CD4-positive, alpha-beta T cell (primary cell): ENCODE data around the gene CA4. TPM values are rescaled to one million over a fixed set of nuclear protein-coding genes. Genes with fewer than 3 reads are reported as not detected.

ENCODE experiments used
- ATAC-seq: fragments of 200-7000 bp; cut with Tn5 transposase; one replicate; pipeline ENCODE4 v1.10.0; 2022; ENCODE audit warnings: mild to moderate bottlenecking; ENCODE audit not compliant: poor library complexity
- CTCF ChIA-PET: fragments of 350-600 bp; sonication (Branson Sonifier 250); formaldehyde crosslinking; loops from one replicate; lab custom pipeline; 2021; ENCODE audit warnings: antibody characterized with exemption, inconsistent platforms; lab: Charles Lee
- POLR2A ChIA-PET: fragments of 350-600 bp; sonication (Branson Sonifier 250); formaldehyde crosslinking; loops from one replicate; lab custom pipeline; 2021; ENCODE audit warnings: antibody characterized with exemption, inconsistent platforms; lab: Charles Lee
- DNase-seq, 14 experiments: peaks; one replicate each; pipeline ENCODE4 v3.0.0-alpha.2; 2013 to 2020; ENCODE audit warnings: mixed read lengths in 2 of 14
- H3K27ac ChIP-seq, 2 donors: one replicate each; pipeline versions ENCODE4 v1.5.1 to v1.7.0; 2013; ENCODE audit warnings: low read length in 2 of 2, low read depth in 1 of 2, mild to moderate bottlenecking in 1 of 2
- H3K27me3 ChIP-seq, 2 experiments: 1 replicate in 1 of 2; 2 replicates in 1 of 2; pipeline versions ENCODE4 v1.6.1 to v1.7.0; 2013; ENCODE audit warnings: low read length in 2 of 2, control low read depth in 1 of 2, mild to moderate bottlenecking in 1 of 2, moderate library complexity in 1 of 2; ENCODE audit not compliant: insufficient read depth in 2 of 2, control insufficient read depth in 1 of 2
- H3K36me3 ChIP-seq: one replicate; pipeline ENCODE4 v1.6.1; 2013; ENCODE audit warnings: low read length, control low read depth; ENCODE audit not compliant: insufficient read depth
- H3K4me1 ChIP-seq: one replicate; pipeline ENCODE4 v1.6.1; 2013; ENCODE audit warnings: low read length, control low read depth; ENCODE audit not compliant: insufficient read depth
- H3K4me3 ChIP-seq: one replicate; pipeline ENCODE4 v1.5.1; 2013; ENCODE audit warnings: mild to moderate bottlenecking, low read length, moderate library complexity
- H3K9me3 ChIP-seq, 2 experiments: 1 replicate in 1 of 2; 2 replicates in 1 of 2; pipeline versions ENCODE4 v1.6.1 to v1.7.0; 2013; ENCODE audit warnings: low read length in 2 of 2, mild to moderate bottlenecking in 2 of 2, control low read depth in 1 of 2, moderate library complexity in 1 of 2; ENCODE audit not compliant: control insufficient read depth in 1 of 2, insufficient read depth in 1 of 2
- H3K27ac Mint-ChIP-seq: one replicate; pipeline ENCODE4 v1.8.0; 2020; ENCODE audit warnings: mixed read lengths
- H3K27me3 Mint-ChIP-seq: one replicate; pipeline ENCODE4 v1.8.0; 2021; ENCODE audit warnings: mixed read lengths
- H3K36me3 Mint-ChIP-seq: one replicate; pipeline ENCODE4 v1.8.0; 2021; ENCODE audit warnings: low read depth, mixed read lengths
- H3K4me1 Mint-ChIP-seq: one replicate; pipeline ENCODE4 v1.8.0; 2021; ENCODE audit warnings: low read depth, mixed read lengths
- H3K4me3 Mint-ChIP-seq: one replicate; pipeline ENCODE4 v1.8.0; 2020; ENCODE audit warnings: mild to moderate bottlenecking, mixed read lengths
- H3K9me3 Mint-ChIP-seq: one replicate; pipeline ENCODE4 v1.8.0; 2020; ENCODE audit warnings: mixed read lengths
- CTCF ChIP-seq: fragments of 200-600 bp; IDR thresholded peaks from one replicate; pipeline ENCODE4 v1.8.0; 2022; ENCODE audit warnings: antibody characterized with exemption, mild to moderate bottlenecking
- intact Hi-C, 2 experiments: fragments of 100-400 bp; cut with DNase I in 1 of 2; cut with micrococcal nuclease in 1 of 2; formaldehyde crosslinking; loops; one replicate each; pipeline versions ENCODE4 v1.15.1 to v1.9.0; 2023 to 2025; cut with DNase I, micrococcal nuclease
- total RNA-seq, 174 experiments: library from RNA in 2 of 174; stranded (reverse) in 2 of 174; gene quantifications; one replicate each; pipeline ENCODE4 v1.2.3 and lab custom pipeline; 2021 to 2026

The CA4 gene
- total RNA-seq, 2 experiments from 2014 or later: not detected

GRCh38 chr17:60156746-60157145 is 7.0 kb downstream of the CA4 start:
- peaks cover 50% of the 10 kb centered on the region for H3K27me3 Mint-ChIP-seq
- no peaks in the 10 kb centered on the region for H3K36me3 Mint-ChIP-seq
- ATAC-seq (no peak), DNase-seq (no peak)
- no peaks in the 10 kb centered on the region for H3K9me3 Mint-ChIP-seq
- H3K9me3 ChIP-seq: no peaks in the 10 kb centered on the region
- intact Hi-C loops: no loop called here
- CTCF ChIA-PET: no interaction called here
- H3K4me3 ChIP-seq: no peak overlapping the region
- no peaks in the 10 kb centered on the region for H3K4me1 Mint-ChIP-seq
- POLR2A ChIA-PET: no interaction called here
- H3K4me3 Mint-ChIP-seq: no peak overlapping the region
- H3K27ac Mint-ChIP-seq: no peak overlapping the region
- H3K4me1 ChIP-seq: no peaks in the 10 kb centered on the region
- no peak overlapping the region for H3K27ac ChIP-seq
- H3K36me3 ChIP-seq: no peaks in the 10 kb centered on the region
- peaks cover 9 to 13% of the 10 kb centered on the region in 2 experiments for H3K27me3 ChIP-seq
- no peak for TF ChIP-seq CTCF

DNA sequence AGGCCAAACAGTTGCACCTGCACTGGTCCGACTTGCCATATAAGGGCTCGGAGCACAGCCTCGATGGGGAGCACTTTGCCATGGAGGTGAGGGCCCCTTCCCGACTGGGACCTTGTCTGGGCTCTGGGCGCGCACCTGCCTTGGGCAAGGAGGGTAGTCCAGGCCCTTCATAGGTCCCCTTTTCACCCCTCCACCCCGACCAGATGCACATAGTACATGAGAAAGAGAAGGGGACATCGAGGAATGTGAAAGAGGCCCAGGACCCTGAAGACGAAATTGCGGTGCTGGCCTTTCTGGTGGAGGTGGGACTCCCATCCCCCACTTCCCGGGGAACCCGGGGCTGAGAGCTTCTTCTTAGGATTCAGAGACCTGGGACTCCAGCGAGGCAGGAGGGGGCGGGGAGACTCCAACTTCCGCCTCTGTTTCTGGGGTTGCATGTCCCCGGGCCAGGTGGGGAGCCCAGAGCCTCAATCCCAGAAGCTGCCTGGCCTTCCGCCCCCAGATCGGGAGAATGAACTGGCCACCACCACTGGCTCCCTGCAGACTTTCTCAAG is 7.8 kb downstream of the CA4 start:
- Mint-ChIP-seq H3K9me3 (no peaks in the 10 kb centered on the region), H3K4me1 (no peaks in the 10 kb centered on the region), H3K27me3 (peaks cover 45% of the 10 kb centered on the region), H3K36me3 (no peaks in the 10 kb centered on the region), H3K27ac (no peak overlapping the region), H3K4me3 (no peak overlapping the region)
- Histone ChIP-seq H3K4me3 (no peak overlapping the region), H3K27me3 (peaks cover 5% of the 10 kb centered on the region in 2 experiments), H3K36me3 (no peaks in the 10 kb centered on the region), H3K4me1 (no peaks in the 10 kb centered on the region), H3K27ac (no peak overlapping the region), H3K9me3 (no peaks in the 10 kb centered on the region)
- intact Hi-C loops: no loop called here
- POLR2A ChIA-PET: no interaction called here
- ATAC-seq (no peak), DNase-seq (no peak)
- CTCF ChIA-PET: no interaction called here
- TF ChIP-seq CTCF: no peak

DNA sequence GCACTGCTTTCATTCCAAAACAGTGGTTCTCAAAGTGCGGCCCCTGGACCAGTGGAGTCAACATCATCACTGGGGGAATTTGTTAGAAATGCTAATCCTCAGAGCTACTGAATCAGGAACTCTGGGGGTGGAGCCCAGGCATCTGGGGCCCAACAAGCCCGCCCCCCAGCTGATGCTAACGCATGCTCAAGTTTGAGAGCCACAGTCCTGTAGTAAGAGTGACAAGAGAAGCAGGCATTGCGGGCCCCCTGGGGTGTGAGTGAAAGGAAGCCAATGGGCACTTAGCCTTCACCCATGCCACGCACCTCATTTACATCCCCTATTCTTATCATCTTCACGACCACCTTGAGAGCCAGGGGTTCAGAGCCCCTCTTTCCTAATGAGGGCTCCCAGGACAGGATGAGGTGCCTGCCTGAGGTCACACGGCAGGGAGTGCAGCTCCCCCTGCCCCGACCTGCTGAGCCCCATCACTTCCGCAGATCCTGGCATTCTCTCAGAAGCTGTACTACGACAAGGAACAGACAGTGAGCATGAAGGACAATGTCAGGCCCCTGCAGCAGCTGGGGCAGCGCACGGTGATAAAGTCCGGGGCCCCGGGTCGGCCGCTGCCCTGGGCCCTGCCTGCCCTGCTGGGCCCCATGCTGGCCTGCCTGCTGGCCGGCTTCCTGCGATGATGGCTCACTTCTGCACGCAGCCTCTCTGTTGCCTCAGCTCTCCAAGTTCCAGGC is 9.1 kb downstream of the CA4 start:
- H3K36me3 ChIP-seq: no peaks in the 10 kb centered on the region
- ChIA-PET POLR2A (no interaction called here), CTCF (no interaction called here)
- no peak overlapping the region for H3K4me3 Mint-ChIP-seq
- no peak overlapping the region for H3K27ac Mint-ChIP-seq
- no peak overlapping the region for H3K4me3 ChIP-seq
- no peaks in the 10 kb centered on the region for H3K4me1 Mint-ChIP-seq
- intact Hi-C loops: no loop called here
- no peaks in the 10 kb centered on the region for H3K9me3 ChIP-seq
- H3K27ac ChIP-seq: no peak overlapping the region
- H3K27me3 Mint-ChIP-seq: peaks cover 35% of the 10 kb centered on the region
- no peak for TF ChIP-seq CTCF
- H3K4me1 ChIP-seq: no peaks in the 10 kb centered on the region
- DNase-seq (no peak), ATAC-seq (no peak)
- H3K27me3 ChIP-seq: peaks cover 3 to 4% of the 10 kb centered on the region in 2 experiments
- H3K9me3 Mint-ChIP-seq: no peaks in the 10 kb centered on the region
- H3K36me3 Mint-ChIP-seq: no peaks in the 10 kb centered on the region
